Hepatocyte (in vitro differentiated cells): ENCODE measurements around the gene TEDC1. TPM values are rescaled to one million over a fixed set of nuclear protein-coding genes. Genes with fewer than 3 reads are reported as not detected.

Experiments
- DNase-seq: peaks from one replicate; pipeline ENCODE4 v3.0.0-alpha.2; 2016; ENCODE audit warnings: low spot score
- H2AFZ ChIP-seq: fragments of 200-600 bp; sonication (generic); 2 replicates; pipeline ENCODE4 v1.6.0; 2016; ENCODE audit warnings: antibody characterized with exemption, mild to moderate bottlenecking
- H3K27ac ChIP-seq: fragments of 200-600 bp; sonication (generic); 2 replicates; pipeline ENCODE4 v1.5.1; 2016; ENCODE audit warnings: mild to moderate bottlenecking
- H3K27me3 ChIP-seq: fragments of 200-600 bp; sonication (generic); 2 replicates; pipeline ENCODE4 v1.6.1; 2016
- H3K36me3 ChIP-seq: fragments of 200-600 bp; sonication (generic); replicated peaks from 2 replicates; pipeline ENCODE4 v1.5.1; 2016; ENCODE audit warnings: low read depth; ENCODE audit not compliant: insufficient read depth
- H3K4me1 ChIP-seq: fragments of 200-600 bp; sonication (generic); 2 replicates; pipeline ENCODE4 v1.5.1; 2016; ENCODE audit warnings: mild to moderate bottlenecking, moderate library complexity; ENCODE audit not compliant: insufficient read depth
- H3K4me2 ChIP-seq: fragments of 200-600 bp; sonication (generic); 2 replicates; pipeline ENCODE4 v1.6.0; 2016
- H3K4me3 ChIP-seq: fragments of 200-600 bp; sonication (generic); 2 replicates; pipeline ENCODE4 v1.5.1; 2016; ENCODE audit warnings: mild to moderate bottlenecking
- H3K79me2 ChIP-seq: fragments of 200-600 bp; sonication (generic); 2 replicates; pipeline ENCODE4 v1.6.0; 2017; ENCODE audit warnings: mild to moderate bottlenecking
- H3K9me2 ChIP-seq: fragments of 200-600 bp; sonication (generic); replicated peaks from 2 replicates; pipeline ENCODE4 v1.6.0; 2017; ENCODE audit warnings: mild to moderate bottlenecking; ENCODE audit not compliant: insufficient read depth
- H3K9me3 ChIP-seq: fragments of 200-600 bp; sonication (generic); 2 replicates; pipeline ENCODE4 v1.5.1; 2016; ENCODE audit warnings: low read depth, mild to moderate bottlenecking
- H4K20me1 ChIP-seq: fragments of 200-600 bp; sonication (generic); 2 replicates; pipeline ENCODE4 v1.6.0; 2016; ENCODE audit warnings: mild to moderate bottlenecking; ENCODE audit not compliant: insufficient read depth, poor library complexity, severe bottlenecking
- EZH2 ChIP-seq: fragments of 200-600 bp; sonication (generic); IDR thresholded peaks from 2 replicates; pipeline ENCODE4 v1.6.1; 2016; ENCODE audit warnings: antibody characterized with exemption, mild to moderate bottlenecking, borderline replicate concordance
- EZH2phosphoT487 ChIP-seq: fragments of 200-600 bp; sonication (generic); IDR thresholded peaks from one replicate; pipeline ENCODE4 v1.6.1; 2018; ENCODE audit warnings: antibody characterized with exemption, mild to moderate bottlenecking, low read depth, moderate library complexity; ENCODE audit not compliant: unreplicated experiment, severe bottlenecking
- WGBS: methylation state at CpG from one replicate; pipeline ENCODE4 v1.1.6; 2016; ENCODE audit warnings: low lambda C conversion rate; ENCODE audit errors: missing lambda C conversion rate; 5-methylcytosine and 5-hydroxymethylcytosine counted together
- polyA plus RNA-seq: library from polyadenylated mRNA; unstranded; fragments of >200 nt; fragmentation: Nextera tagmentation; extraction: Ambion mirVana; gene quantifications from 2 replicates; pipeline ENCODE4 v1.2.1, GENCODE V29; 2016
- total RNA-seq: library from RNA; depleted of rRNA; stranded (reverse); fragments of >200 nt; gene quantifications from 2 replicates; pipeline ENCODE4 v1.2.3, GENCODE V29; 2014
- TF ChIP-seq, protein P1 (sequence below): fragments of 200-600 bp; sonication (generic); IDR thresholded peaks from 2 replicates; pipeline ENCODE4 v1.5.1; 2016; ENCODE audit warnings: antibody characterized with exemption, mild to moderate bottlenecking; ENCODE audit not compliant: poor library complexity

The TEDC1 gene
- total and polyA plus RNA-seq, 2 experiments from 2014 or later, result 3.9 to 4.9 TPM

DNA sequence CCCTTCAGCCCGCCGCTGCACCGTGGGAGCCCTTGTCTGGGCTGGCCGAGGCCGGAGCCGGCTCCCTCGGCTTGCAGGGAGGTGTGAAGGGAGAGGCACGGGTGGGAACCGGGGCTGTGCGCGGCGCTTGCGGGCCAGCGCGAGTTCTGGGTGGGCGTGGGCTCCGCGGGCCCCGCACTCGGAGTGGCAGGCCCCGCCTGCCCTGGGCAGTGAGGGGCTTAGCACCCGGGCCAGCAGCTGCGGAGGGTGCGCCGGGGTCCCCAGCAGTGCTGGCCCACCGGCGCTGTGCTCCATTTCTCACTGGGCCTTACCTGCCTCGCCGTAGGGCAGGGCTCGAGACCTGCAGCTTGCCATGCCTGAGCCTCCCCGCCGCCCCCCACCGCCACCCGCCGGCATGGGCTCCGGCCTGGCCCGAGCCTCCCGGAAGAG lies 56.7 kb downstream of the TEDC1 start:
- Histone ChIP-seq H3K79me2 (no peaks in the 10 kb centered on the region), H3K9me2 (no peaks in the 10 kb centered on the region), H3K4me3 (no peak overlapping the region), H3K9me3 (no peaks in the 10 kb centered on the region), H2AFZ (no peak overlapping the region), H3K36me3 (no peaks in the 10 kb centered on the region), H3K27me3 (no peaks in the 10 kb centered on the region), H3K27ac (no peak overlapping the region), H3K4me2 (no peak overlapping the region), H4K20me1 (no peaks in the 10 kb centered on the region), H3K4me1 (no peaks in the 10 kb centered on the region)
- DNase-seq, result no peak
- TF ChIP-seq EZH2phosphoT487, result no peak
- no peak for TF ChIP-seq EZH2
- TF ChIP-seq, protein P1, sequence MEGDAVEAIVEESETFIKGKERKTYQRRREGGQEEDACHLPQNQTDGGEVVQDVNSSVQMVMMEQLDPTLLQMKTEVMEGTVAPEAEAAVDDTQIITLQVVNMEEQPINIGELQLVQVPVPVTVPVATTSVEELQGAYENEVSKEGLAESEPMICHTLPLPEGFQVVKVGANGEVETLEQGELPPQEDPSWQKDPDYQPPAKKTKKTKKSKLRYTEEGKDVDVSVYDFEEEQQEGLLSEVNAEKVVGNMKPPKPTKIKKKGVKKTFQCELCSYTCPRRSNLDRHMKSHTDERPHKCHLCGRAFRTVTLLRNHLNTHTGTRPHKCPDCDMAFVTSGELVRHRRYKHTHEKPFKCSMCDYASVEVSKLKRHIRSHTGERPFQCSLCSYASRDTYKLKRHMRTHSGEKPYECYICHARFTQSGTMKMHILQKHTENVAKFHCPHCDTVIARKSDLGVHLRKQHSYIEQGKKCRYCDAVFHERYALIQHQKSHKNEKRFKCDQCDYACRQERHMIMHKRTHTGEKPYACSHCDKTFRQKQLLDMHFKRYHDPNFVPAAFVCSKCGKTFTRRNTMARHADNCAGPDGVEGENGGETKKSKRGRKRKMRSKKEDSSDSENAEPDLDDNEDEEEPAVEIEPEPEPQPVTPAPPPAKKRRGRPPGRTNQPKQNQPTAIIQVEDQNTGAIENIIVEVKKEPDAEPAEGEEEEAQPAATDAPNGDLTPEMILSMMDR, result no peak
- 99% methylated on average over 20 of the region's 38 CpGs for WGBS

Other genes with a start within 250 kb of the TEDC1 start
- gene BTBD6, start 242.7 kb upstream of the TEDC1 start, total RNA-seq, result 39.6 and 42.2 TPM in 2 replicates
- gene BTBD6, start 242.7 kb upstream of the TEDC1 start, polyA plus RNA-seq, result 41.0 and 47.5 TPM in 2 replicates
- 21.1 and 35.9 TPM in 2 replicates for gene BRF1, start 190.2 kb upstream of the TEDC1 start, total RNA-seq
- gene BRF1, start 190.2 kb upstream of the TEDC1 start, polyA plus RNA-seq, result 23.6 and 27.3 TPM in 2 replicates
- 31.9 and 41.1 TPM in 2 replicates for gene PACS2, start 176.5 kb upstream of the TEDC1 start, total RNA-seq
- 53.1 and 54.5 TPM in 2 replicates for gene PACS2, start 176.5 kb upstream of the TEDC1 start, polyA plus RNA-seq
- gene TEX22, start 92.7 kb upstream of the TEDC1 start, total RNA-seq, result 0.52 TPM in 1 of 2 replicates, not detected in the other
- gene TEX22, start 92.7 kb upstream of the TEDC1 start, polyA plus RNA-seq, result 0.76 and 1.2 TPM in 2 replicates
- 33.3 and 48.1 TPM in 2 replicates for gene MTA1, start 71.4 kb upstream of the TEDC1 start, total RNA-seq
- 52.7 and 72.4 TPM in 2 replicates for gene MTA1, start 71.4 kb upstream of the TEDC1 start, polyA plus RNA-seq
- gene CRIP2, start 16.4 kb upstream of the TEDC1 start, total RNA-seq, result 8.3 and 11.3 TPM in 2 replicates
- 29.1 and 45.6 TPM in 2 replicates for gene CRIP2, start 16.4 kb upstream of the TEDC1 start, polyA plus RNA-seq
- 1.8 and 5.8 TPM in 2 replicates for gene CRIP1, start 4.4 kb upstream of the TEDC1 start, total RNA-seq
- 14.7 and 19.6 TPM in 2 replicates for gene CRIP1, start 4.4 kb upstream of the TEDC1 start, polyA plus RNA-seq
- 2.3 and 3.0 TPM in 2 replicates for gene TMEM121, start 35.3 kb downstream of the TEDC1 start, total RNA-seq
- gene TMEM121, start 35.3 kb downstream of the TEDC1 start, polyA plus RNA-seq, result 3.0 and 5.8 TPM in 2 replicates